Karpas-422 (cell line): ENCODE results near the gene RHOBTB1. TPM values are rescaled to one million over a fixed set of nuclear protein-coding genes. Genes with fewer than 3 reads are reported as not detected.

Source experiments
- DNase-seq: peaks from one replicate; pipeline ENCODE4 v3.0.0-alpha.2; 2015
- H2AFZ ChIP-seq: fragments of 200-600 bp; sonication (generic); 2 replicates; pipeline ENCODE4 v1.6.1; 2014; ENCODE audit warnings: antibody characterized with exemption, low read length, mixed read lengths
- H3K27ac ChIP-seq: fragments of 200-600 bp; sonication (generic); 2 replicates; pipeline ENCODE4 v1.5.1; 2014; ENCODE audit warnings: mild to moderate bottlenecking, low read length, moderate library complexity
- H3K27me3 ChIP-seq: fragments of 200-600 bp; sonication (generic); 2 replicates; pipeline ENCODE4 v1.6.1; 2014; ENCODE audit warnings: low read length, mixed read lengths
- H3K36me3 ChIP-seq: fragments of 200-600 bp; sonication (generic); 2 replicates; pipeline ENCODE4 v1.6.1; 2014; ENCODE audit warnings: low read length, mixed read lengths; ENCODE audit not compliant: insufficient read depth
- H3K4me1 ChIP-seq: fragments of 200-600 bp; sonication (generic); 2 replicates; pipeline ENCODE4 v1.6.1; 2014; ENCODE audit warnings: mild to moderate bottlenecking, low read length, mixed read lengths
- H3K4me2 ChIP-seq: fragments of 200-600 bp; sonication (generic); 2 replicates; pipeline ENCODE4 v1.6.1; 2014; ENCODE audit warnings: low read length, low read depth, mild to moderate bottlenecking; ENCODE audit not compliant: poor library complexity, severe bottlenecking
- H3K4me3 ChIP-seq: fragments of 200-600 bp; sonication (generic); 2 replicates; pipeline ENCODE4 v1.5.1; 2014; ENCODE audit warnings: mild to moderate bottlenecking, antibody characterized with exemption, low read length, mixed read lengths
- H3K79me2 ChIP-seq: fragments of 200-600 bp; sonication (generic); 2 replicates; pipeline ENCODE4 v1.6.1; 2014; ENCODE audit warnings: mild to moderate bottlenecking, low read length, mixed read lengths
- H3K9ac ChIP-seq: fragments of 200-600 bp; sonication (generic); 2 replicates; pipeline ENCODE4 v1.6.0; 2014; ENCODE audit warnings: low read length
- H3K9me2 ChIP-seq: fragments of 200-600 bp; sonication (generic), shearing (Covaris generic); replicated peaks from 2 replicates; pipeline ENCODE4 v1.6.0; 2014; ENCODE audit warnings: mild to moderate bottlenecking, low read length, moderate library complexity; ENCODE audit not compliant: insufficient read depth
- H3K9me3 ChIP-seq: fragments of 300-700, 200-600 bp; sonication (generic); 2 replicates; pipeline ENCODE4 v1.6.1; 2014; ENCODE audit warnings: low read length, mixed read lengths
- H4K20me1 ChIP-seq: fragments of 200-600 bp; sonication (generic); 2 replicates; pipeline ENCODE4 v1.6.1; 2014; ENCODE audit warnings: mild to moderate bottlenecking, antibody characterized with exemption, low read length, low read depth; ENCODE audit not compliant: insufficient read depth
- total RNA-seq: library from RNA; depleted of rRNA; stranded (reverse); fragments of >200 nt; shearing (Covaris generic); gene quantifications from 2 replicates; pipeline ENCODE4 v1.2.3, GENCODE V29; 2014; ENCODE audit warnings: low replicate concordance

Gene RHOBTB1
- total RNA-seq, 1 experiment from 2014 or later = not detected

GRCh38 chr10:60901561-60902235 lies 42.3 kb downstream of the RHOBTB1 start:
- Histone ChIP-seq H3K9me2 (no peaks in the 10 kb centered on the region), H3K36me3 (no peaks in the 10 kb centered on the region), H3K4me3 (no peak overlapping the region), H2AFZ (no peak overlapping the region), H3K4me2 (no peak overlapping the region), H3K9me3 (no peaks in the 10 kb centered on the region), H4K20me1 (no peaks in the 10 kb centered on the region), H3K9ac (no peak overlapping the region), H3K27me3 (no peaks in the 10 kb centered on the region), H3K27ac (no peak overlapping the region), H3K79me2 (no peaks in the 10 kb centered on the region), H3K4me1 (no peaks in the 10 kb centered on the region)
- no peak for DNase-seq

GRCh38 chr10:60899266-60899665 lies 44.7 kb downstream of the RHOBTB1 start:
- H3K4me3 ChIP-seq = no peak overlapping the region
- H4K20me1 ChIP-seq = no peaks in the 10 kb centered on the region
- no peak overlapping the region for H3K4me2 ChIP-seq
- DNase-seq = no peak
- H3K27ac ChIP-seq = no peak overlapping the region
- H3K9ac ChIP-seq = no peak overlapping the region
- H3K27me3 ChIP-seq = no peaks in the 10 kb centered on the region
- H3K9me2 ChIP-seq = no peaks in the 10 kb centered on the region
- no peaks in the 10 kb centered on the region for H3K36me3 ChIP-seq
- H2AFZ ChIP-seq = no peak overlapping the region
- no peaks in the 10 kb centered on the region for H3K79me2 ChIP-seq
- H3K9me3 ChIP-seq = no peaks in the 10 kb centered on the region
- no peaks in the 10 kb centered on the region for H3K4me1 ChIP-seq

DNA sequence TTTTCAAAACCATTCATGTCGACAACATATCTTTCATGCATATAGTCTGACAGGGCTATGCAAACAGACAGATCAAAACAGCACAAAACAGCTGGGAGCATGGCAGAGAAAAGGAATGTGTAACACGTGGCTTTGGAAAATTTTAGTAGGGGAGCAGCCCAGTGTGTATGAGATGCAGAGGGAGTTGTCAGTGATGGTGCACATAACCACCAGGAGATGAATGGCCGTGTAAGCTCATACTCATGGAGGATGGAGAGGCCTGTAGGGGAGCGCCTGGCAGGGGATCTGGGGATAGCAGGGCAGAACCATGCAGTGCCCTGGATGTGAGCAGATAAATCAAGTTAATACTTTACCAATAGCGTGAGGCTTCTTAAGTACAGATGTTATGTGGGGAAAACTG lies 45.7 kb downstream of the RHOBTB1 start:
- Histone ChIP-seq H3K9me3 (no peaks in the 10 kb centered on the region), H3K4me2 (no peak overlapping the region), H3K9ac (no peak overlapping the region), H3K79me2 (no peaks in the 10 kb centered on the region), H3K27me3 (no peaks in the 10 kb centered on the region), H4K20me1 (no peaks in the 10 kb centered on the region), H3K9me2 (no peaks in the 10 kb centered on the region), H3K4me1 (no peaks in the 10 kb centered on the region), H3K4me3 (no peak overlapping the region), H2AFZ (no peak overlapping the region), H3K27ac (no peak overlapping the region), H3K36me3 (no peaks in the 10 kb centered on the region)
- DNase-seq = no peak

DNA sequence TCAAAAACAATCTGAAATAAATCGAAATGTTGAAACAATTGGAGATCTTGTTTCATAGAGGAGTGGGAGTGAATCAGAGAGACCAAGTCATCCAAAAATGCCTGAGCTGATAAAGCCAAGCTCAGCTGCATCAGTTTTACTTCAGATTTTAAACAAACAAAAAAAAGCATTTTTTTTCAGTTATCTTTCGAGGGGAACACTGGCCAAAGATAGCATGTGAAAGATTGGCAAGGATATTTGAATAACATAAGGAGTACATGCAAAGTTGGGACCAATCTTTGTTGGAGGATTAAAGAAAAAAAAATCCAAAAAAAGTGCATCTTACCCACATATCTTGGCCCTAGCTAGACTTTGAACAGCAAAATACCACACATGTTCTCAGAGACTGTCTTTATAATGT lies 47.2 kb downstream of the RHOBTB1 start:
- no peaks in the 10 kb centered on the region for H3K9me3 ChIP-seq
- H3K36me3 ChIP-seq = no peaks in the 10 kb centered on the region
- no peaks in the 10 kb centered on the region for H3K27me3 ChIP-seq
- no peaks in the 10 kb centered on the region for H3K4me1 ChIP-seq
- H3K9me2 ChIP-seq = no peaks in the 10 kb centered on the region
- H4K20me1 ChIP-seq = no peaks in the 10 kb centered on the region
- H2AFZ ChIP-seq = no peak overlapping the region
- no peak overlapping the region for H3K4me2 ChIP-seq
- no peak overlapping the region for H3K9ac ChIP-seq
- no peak overlapping the region for H3K4me3 ChIP-seq
- DNase-seq = no peak
- no peak overlapping the region for H3K27ac ChIP-seq
- no peaks in the 10 kb centered on the region for H3K79me2 ChIP-seq

GRCh38 chr10:60896033-60896432 lies 48.0 kb downstream of the RHOBTB1 start:
- H3K4me2 ChIP-seq = no peak overlapping the region
- H3K4me1 ChIP-seq = no peaks in the 10 kb centered on the region
- no peak overlapping the region for H2AFZ ChIP-seq
- no peak overlapping the region for H3K4me3 ChIP-seq
- no peak overlapping the region for H3K9ac ChIP-seq
- H3K27me3 ChIP-seq = no peaks in the 10 kb centered on the region
- no peaks in the 10 kb centered on the region for H3K9me2 ChIP-seq
- no peaks in the 10 kb centered on the region for H4K20me1 ChIP-seq
- H3K79me2 ChIP-seq = no peaks in the 10 kb centered on the region
- no peak overlapping the region for H3K27ac ChIP-seq
- no peaks in the 10 kb centered on the region for H3K9me3 ChIP-seq
- H3K36me3 ChIP-seq = no peaks in the 10 kb centered on the region
- DNase-seq = no peak

GRCh38 chr10:60894786-60895185 lies 49.2 kb downstream of the RHOBTB1 start:
- Histone ChIP-seq H3K79me2 (no peaks in the 10 kb centered on the region), H4K20me1 (no peaks in the 10 kb centered on the region), H3K4me2 (no peak overlapping the region), H3K9me3 (no peaks in the 10 kb centered on the region), H2AFZ (no peak overlapping the region), H3K36me3 (no peaks in the 10 kb centered on the region), H3K27ac (no peak overlapping the region), H3K27me3 (no peaks in the 10 kb centered on the region), H3K9ac (no peak overlapping the region), H3K4me3 (no peak overlapping the region), H3K4me1 (no peaks in the 10 kb centered on the region), H3K9me2 (no peaks in the 10 kb centered on the region)
- DNase-seq = no peak

GRCh38 chr10:60893231-60893630 lies 50.8 kb downstream of the RHOBTB1 start:
- Histone ChIP-seq H2AFZ (no peak overlapping the region), H3K4me3 (no peak overlapping the region), H3K79me2 (no peaks in the 10 kb centered on the region), H4K20me1 (no peaks in the 10 kb centered on the region), H3K4me2 (no peak overlapping the region), H3K27me3 (no peaks in the 10 kb centered on the region), H3K27ac (no peak overlapping the region), H3K9me2 (no peaks in the 10 kb centered on the region), H3K9ac (no peak overlapping the region), H3K4me1 (no peaks in the 10 kb centered on the region), H3K9me3 (no peaks in the 10 kb centered on the region), H3K36me3 (no peaks in the 10 kb centered on the region)
- DNase-seq = no peak

DNA sequence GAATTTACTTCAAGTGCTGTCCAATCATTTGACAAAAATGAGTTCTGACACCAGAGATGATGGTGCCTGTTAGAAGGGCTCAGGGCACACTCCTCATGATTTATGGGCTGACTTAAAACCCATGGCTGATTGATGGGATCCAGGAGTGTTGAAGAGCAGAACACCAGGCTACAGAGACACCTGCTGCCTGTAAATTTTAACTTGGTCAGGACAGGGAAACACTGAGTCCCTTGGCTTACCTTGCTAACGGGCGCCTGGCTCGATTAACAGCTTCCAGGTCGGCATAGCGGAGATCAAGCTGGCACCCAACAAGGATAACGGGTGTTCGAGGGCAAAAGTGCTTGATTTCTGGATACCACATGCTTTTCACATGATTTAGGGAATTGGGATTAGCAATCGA lies 51.4 kb downstream of the RHOBTB1 start:
- Histone ChIP-seq H3K79me2 (no peaks in the 10 kb centered on the region), H3K4me1 (no peaks in the 10 kb centered on the region), H3K9me3 (no peaks in the 10 kb centered on the region), H3K36me3 (no peaks in the 10 kb centered on the region), H3K27me3 (no peaks in the 10 kb centered on the region), H4K20me1 (no peaks in the 10 kb centered on the region), H3K27ac (no peak overlapping the region), H2AFZ (no peak overlapping the region), H3K9ac (no peak overlapping the region), H3K9me2 (no peaks in the 10 kb centered on the region), H3K4me3 (no peak overlapping the region), H3K4me2 (no peak overlapping the region)
- DNase-seq = no peak

- no peak overlapping the region for H2AFZ ChIP-seq
- H4K20me1 ChIP-seq = no peaks in the 10 kb centered on the region
- H3K79me2 ChIP-seq = no peaks in the 10 kb centered on the region
- DNase-seq = no peak
- H3K9me3 ChIP-seq = no peaks in the 10 kb centered on the region
- H3K4me3 ChIP-seq = no peak overlapping the region
- H3K4me2 ChIP-seq = no peak overlapping the region
- no peaks in the 10 kb centered on the region for H3K4me1 ChIP-seq
- H3K36me3 ChIP-seq = no peaks in the 10 kb centered on the region
- H3K27me3 ChIP-seq = no peaks in the 10 kb centered on the region
- H3K27ac ChIP-seq = no peak overlapping the region
- no peaks in the 10 kb centered on the region for H3K9me2 ChIP-seq
- no peak overlapping the region for H3K9ac ChIP-seq
Observed at GRCh38 chr10:60890811-60891210, 53.2 kb downstream of the RHOBTB1 start.
